ENCODE measurements around the gene PFDN6.

Gene PFDN6

DNA sequence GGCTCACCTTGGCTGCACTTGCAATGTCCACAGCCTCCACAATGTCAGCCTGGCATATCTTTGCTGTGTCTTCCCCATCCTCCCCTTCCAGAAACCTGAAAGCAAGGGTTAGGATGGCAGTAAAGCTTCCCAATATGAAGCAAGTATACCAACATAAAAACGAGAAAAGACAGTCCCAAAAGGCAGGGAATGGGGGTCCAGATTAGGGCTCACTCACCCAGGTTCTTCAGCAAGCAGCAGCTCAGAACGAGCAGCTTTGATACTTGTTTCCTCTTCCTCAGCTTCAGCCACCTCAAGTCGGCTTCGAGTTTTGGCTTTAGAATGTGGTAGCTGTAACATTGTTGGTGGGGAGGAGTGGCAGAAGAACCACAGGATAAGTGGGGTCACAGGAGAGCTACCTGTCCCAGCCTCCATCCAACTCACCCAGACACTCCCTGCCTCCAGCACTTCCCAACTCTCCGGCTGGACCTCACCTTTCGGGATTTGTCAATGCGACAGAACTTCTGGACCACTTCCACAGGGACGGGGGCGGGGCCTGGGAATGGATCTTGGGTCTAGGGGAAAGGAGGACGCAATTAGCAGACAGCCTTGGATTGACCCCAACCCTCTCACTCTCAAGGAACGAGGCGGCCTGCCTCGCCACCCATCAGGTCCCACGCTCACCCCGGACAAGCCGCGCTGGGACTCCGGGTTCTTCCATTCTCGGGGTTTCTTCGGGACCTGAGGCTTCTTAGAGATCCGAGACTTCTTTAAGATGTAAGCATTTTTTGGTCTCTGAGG, 1.1 kb upstream of the PFDN6 start:
- FAIRE-seq, result no peak
- DNase-seq (ENCODE audit: insufficient read length), result no peak
- TF ChIP-seq POLR2A (IDR thresholded peaks at IDR 0.05; ENCODE audit: low read depth, low read length) (no peak), TAF1 (IDR thresholded peaks at IDR 0.05; ENCODE audit: borderline replicate concordance, low read depth, low read length) (no peak), POLR2AphosphoS5 (IDR thresholded peaks at IDR 0.05; ENCODE audit: low read depth, low read length) (no peak)

DNA sequence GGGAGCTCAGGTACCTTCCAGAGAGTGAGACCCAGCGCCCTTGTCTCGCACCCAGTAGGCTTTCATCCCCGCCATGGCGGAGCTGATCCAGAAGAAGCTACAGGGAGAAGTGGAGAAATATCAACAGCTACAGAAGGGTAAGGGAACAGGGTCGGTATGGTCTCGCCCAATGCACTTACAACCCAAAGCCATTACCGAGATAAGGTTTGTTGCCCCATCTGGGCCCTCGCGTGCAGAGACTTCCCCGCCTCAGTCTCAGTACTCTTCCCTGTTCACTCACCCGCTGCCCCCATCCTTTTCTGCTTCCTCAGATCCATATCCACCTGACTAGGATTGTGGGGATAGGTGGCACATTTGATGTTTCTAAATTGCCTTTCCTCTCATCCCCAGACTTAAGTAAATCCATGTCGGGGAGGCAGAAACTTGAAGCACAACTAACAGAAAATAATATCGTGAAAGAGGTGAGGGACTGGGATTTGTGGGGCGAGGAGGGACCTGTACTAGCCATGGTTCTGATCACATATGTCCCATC, 449 bp downstream of the PFDN6 start:
- no peak; the same call in 1 of the 2 replicates for TF ChIP-seq POLR2A (IDR thresholded peaks at IDR 0.05; ENCODE audit: low read depth, low read length)
- TF ChIP-seq TAF1 (IDR thresholded peaks at IDR 0.05; ENCODE audit: borderline replicate concordance, low read depth, low read length), result no peak
- TF ChIP-seq POLR2AphosphoS5 (IDR thresholded peaks at IDR 0.05; ENCODE audit: low read depth, low read length), result no peak
- FAIRE-seq (peak; percentile 42), DNase-seq (ENCODE audit: insufficient read length) (no peak)

DNA sequence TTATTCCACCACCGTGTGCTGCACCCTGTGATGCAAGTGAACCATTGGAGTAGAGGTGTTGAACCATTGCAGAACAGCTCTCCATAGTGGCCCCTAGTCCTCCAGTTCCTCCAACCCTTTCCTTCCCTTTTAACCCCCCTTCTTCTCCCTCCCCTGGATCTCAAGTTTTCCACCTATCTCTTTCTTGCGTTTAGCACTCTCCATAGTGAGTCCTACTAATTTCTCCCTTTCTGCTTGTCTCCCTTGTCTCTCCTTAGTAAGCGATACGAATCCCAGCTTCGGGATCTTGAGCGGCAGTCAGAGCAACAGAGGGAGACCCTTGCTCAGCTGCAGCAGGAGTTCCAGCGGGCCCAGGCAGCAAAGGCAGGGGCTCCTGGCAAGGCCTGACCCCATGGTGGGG, 1.1 kb downstream of the PFDN6 start:
- FAIRE-seq (no peak), DNase-seq (ENCODE audit: insufficient read length) (no peak)
- TF ChIP-seq POLR2A (IDR thresholded peaks at IDR 0.05; ENCODE audit: low read depth, low read length) (no peak), POLR2AphosphoS5 (IDR thresholded peaks at IDR 0.05; ENCODE audit: low read depth, low read length) (no peak), TAF1 (IDR thresholded peaks at IDR 0.05; ENCODE audit: borderline replicate concordance, low read depth, low read length) (no peak)

DNA sequence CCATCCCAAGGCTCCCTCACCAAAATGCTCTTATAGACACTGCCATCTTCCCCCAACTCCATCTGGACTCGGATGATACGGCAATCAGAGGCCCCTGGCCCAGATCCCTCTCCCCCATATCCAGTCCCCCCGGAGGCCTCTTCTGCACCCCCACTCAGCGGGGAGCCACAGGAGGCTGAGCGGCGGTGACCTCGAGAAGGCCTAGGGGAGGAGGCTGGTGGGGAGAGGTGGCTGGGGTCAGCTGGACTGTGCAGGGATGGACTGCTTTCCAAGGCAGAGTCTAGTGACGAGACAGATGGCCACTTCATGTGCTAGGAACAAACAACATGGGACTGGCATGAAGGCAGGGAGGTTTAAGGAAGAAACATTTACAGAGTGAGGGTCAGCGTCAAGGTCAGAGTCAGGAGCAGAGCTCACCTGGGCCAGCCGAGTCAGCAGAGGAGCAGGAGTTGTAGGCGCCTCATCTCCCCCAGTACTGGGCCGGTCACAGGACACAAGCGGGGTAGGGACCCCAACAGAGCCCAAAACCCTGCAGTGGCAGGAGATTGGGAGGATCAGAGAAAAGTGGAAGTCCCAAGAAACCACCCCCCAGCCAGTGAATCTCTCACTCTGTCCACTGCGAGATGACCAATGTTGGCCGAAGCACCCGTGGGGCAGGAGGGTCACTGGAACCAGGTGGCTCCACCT, 3.7 kb downstream of the PFDN6 start:
- TF ChIP-seq TAF1 (IDR thresholded peaks at IDR 0.05; ENCODE audit: borderline replicate concordance, low read depth, low read length) (no peak), POLR2AphosphoS5 (IDR thresholded peaks at IDR 0.05; ENCODE audit: low read depth, low read length) (no peak), POLR2A (IDR thresholded peaks at IDR 0.05; ENCODE audit: low read depth, low read length) (no peak)
- no peak for FAIRE-seq
- DNase-seq (ENCODE audit: insufficient read length), result no peak

GRCh38 chr6:33294086-33294823, 4.9 kb downstream of the PFDN6 start:
- FAIRE-seq (no peak), DNase-seq (ENCODE audit: insufficient read length) (no peak)
- no peak for TF ChIP-seq POLR2A (IDR thresholded peaks at IDR 0.05; ENCODE audit: low read depth, low read length)
- TF ChIP-seq POLR2AphosphoS5 (IDR thresholded peaks at IDR 0.05; ENCODE audit: low read depth, low read length), result no peak
- no peak for TF ChIP-seq TAF1 (IDR thresholded peaks at IDR 0.05; ENCODE audit: borderline replicate concordance, low read depth, low read length)

DNA sequence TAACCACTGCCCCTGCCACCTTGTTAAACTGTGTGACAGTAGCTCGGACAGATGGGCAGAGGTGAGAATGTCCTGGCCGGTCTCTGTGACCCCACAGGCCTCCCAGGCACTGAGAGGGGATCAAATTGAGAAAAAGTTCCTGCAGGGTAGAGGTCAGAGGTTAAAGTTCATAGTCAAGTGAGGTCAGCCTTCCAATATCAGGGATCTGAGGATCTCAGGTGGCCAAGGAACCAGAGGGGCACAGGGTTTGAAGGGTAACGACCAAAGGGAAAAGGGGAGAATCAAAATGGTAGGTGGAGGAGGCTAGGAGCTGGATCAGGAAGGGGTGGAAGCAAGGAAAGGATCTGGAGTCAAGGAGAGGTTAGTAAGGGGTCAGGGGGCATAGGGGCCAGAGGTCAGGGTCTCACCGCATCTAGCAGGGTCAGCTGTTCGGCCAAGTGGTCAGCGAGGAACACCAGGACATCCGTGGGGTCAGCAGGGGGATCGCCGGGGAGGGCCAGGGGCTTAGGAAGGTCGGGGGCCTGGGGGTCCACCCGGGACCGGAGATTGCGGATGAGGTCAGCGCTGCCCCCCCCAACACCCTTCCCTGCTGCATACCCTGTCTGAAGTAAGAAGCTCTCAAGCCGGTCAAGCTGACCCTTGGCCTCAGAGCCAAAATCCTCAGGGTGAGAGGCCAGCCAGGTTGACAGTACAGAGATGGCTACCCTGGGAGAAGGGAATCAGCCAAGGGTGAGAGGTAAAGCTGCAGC, 6.4 kb downstream of the PFDN6 start:
- no peak for FAIRE-seq
- no peak for TF ChIP-seq POLR2AphosphoS5 (IDR thresholded peaks at IDR 0.05; ENCODE audit: low read depth, low read length)
- TF ChIP-seq POLR2A (IDR thresholded peaks at IDR 0.05; ENCODE audit: low read depth, low read length), result no peak
- DNase-seq (ENCODE audit: insufficient read length), result no peak

GRCh38 chr6:33296797-33297405, 7.5 kb downstream of the PFDN6 start:
- TF ChIP-seq POLR2A (IDR thresholded peaks at IDR 0.05; ENCODE audit: low read depth, low read length), result no peak
- TF ChIP-seq TAF1 (IDR thresholded peaks at IDR 0.05; ENCODE audit: borderline replicate concordance, low read depth, low read length), result no peak
- TF ChIP-seq POLR2AphosphoS5 (IDR thresholded peaks at IDR 0.05; ENCODE audit: low read depth, low read length), result no peak
- no peak for FAIRE-seq
- no peak for DNase-seq (ENCODE audit: insufficient read length)

DNA sequence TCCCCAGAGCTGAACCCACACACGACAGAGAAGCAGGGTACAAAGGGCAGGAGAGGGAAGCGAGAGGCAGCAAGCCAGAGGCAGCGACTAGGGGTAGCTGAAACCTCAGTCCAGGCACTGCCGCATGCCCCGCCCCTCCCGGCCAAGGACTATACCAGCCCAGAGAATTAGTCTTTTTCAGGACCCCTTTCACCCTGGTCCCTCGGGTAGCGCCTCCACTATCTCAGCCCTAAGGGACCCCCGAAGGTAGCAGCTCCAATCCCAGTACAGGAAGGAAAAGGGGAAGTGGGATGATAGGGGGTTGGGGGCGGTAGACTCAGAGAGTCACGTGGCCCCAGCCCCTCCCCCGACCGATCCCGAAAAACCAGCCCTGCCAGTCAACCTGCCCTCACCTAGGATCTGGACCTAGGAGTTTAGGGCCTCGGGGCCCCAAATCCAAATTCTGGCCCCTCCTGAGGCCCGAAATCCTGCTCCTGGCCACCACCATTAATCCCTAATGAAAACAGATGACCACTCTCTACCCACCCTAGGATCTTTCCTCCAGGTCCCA, 8.1 kb downstream of the PFDN6 start:
- FAIRE-seq (no peak), DNase-seq (ENCODE audit: insufficient read length) (peak; percentile 57)
- no peak for TF ChIP-seq POLR2AphosphoS5 (IDR thresholded peaks at IDR 0.05; ENCODE audit: low read depth, low read length)
- TF ChIP-seq TAF1 (IDR thresholded peaks at IDR 0.05; ENCODE audit: borderline replicate concordance, low read depth, low read length), result no peak
- TF ChIP-seq POLR2A (IDR thresholded peaks at IDR 0.05; ENCODE audit: low read depth, low read length), result no peak

- FAIRE-seq (peak; percentile 60), DNase-seq (ENCODE audit: insufficient read length) (peak; percentile 75)
- peak; percentile 18; the same call in 1 of the 2 replicates for TF ChIP-seq POLR2A (IDR thresholded peaks at IDR 0.05; ENCODE audit: low read depth, low read length)
- TF ChIP-seq TAF1 (IDR thresholded peaks at IDR 0.05; ENCODE audit: borderline replicate concordance, low read depth, low read length), result no peak
- TF ChIP-seq POLR2AphosphoS5 (IDR thresholded peaks at IDR 0.05; ENCODE audit: low read depth, low read length), result no peak
Observed at GRCh38 chr6:33297956-33298772, 8.8 kb downstream of the PFDN6 start.

Measured in GM12892 (cell line).